22Rv1 (cell line): Measurements from ENCODE around the gene GPR35.

Experiments used
- CTCF ChIP-seq: fragments of 450-650 bp; IDR thresholded peaks from 2 replicates; pipeline ENCODE4 v1.5.1; 2017; ENCODE audit warnings: mild to moderate bottlenecking
- ZFX ChIP-seq: fragments of 450-650 bp; IDR thresholded peaks from 2 replicates; pipeline ENCODE4 v1.6.1; 2017; ENCODE audit warnings: antibody characterized with exemption, borderline replicate concordance

DNA sequence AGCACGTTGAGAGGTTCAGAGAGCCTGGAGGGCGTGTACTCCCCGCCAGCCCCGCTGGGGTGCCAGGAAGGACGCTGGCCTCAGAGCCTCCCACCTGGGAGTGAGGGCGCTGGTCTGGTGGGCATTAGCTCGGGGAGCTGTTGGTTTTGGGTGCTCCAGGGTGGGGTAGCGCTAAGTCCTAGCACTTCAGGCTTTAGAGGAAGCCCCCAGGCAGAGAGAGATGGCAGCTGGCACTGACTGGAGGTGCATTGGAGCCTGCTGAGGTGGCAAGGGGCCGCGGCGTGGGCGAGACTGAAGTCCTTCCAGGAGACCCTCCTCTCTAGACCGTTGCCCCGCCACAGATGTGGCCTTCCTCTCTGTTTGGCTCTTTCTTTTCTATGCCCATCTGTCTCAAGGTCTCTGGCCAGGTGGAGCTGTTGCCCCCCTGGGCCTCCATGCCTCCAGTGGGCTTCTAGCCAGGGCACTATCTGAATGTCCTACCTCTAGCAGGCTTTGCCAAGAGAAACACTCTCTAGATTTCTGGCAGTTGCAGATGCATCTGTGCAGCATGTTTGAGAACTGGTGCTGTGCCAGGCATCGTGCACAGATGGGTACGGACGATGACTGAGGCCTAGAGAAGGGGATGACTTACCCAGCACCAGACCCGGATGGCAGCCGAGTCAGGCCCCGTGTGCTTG is 32.1 kb upstream of the GPR35 start:
- no peak for TF ChIP-seq CTCF
- TF ChIP-seq ZFX = no peak
